PC-9 (cell line): ENCODE results near the gene GFRA1. TPM values are rescaled to one million over a fixed set of nuclear protein-coding genes. Genes with fewer than 3 reads are reported as not detected.

Source experiments
- BruUV-seq: library from RNA; stranded (reverse); fragments of 400-500 nt; replicated peaks from 2 replicates; lab custom pipeline; 2021; lab: Mats Ljungman, UMichigan
- CTCF ChIA-PET: fragments of 300-600 bp; sonication (Branson Sonifier 250); formaldehyde crosslinking; loops from one replicate; lab custom pipeline; 2022; ENCODE audit warnings: antibody characterized with exemption; lab: Charles Lee
- POLR2A ChIA-PET: fragments of 300-600 bp; sonication (Branson Sonifier 250); formaldehyde crosslinking; loops from one replicate; lab custom pipeline; 2022; ENCODE audit warnings: antibody characterized with exemption; ENCODE audit not compliant: unreplicated experiment; lab: Charles Lee
- DNase-seq, 2 experiments: peaks; one replicate each; pipeline versions ENCODE4 v3.0.0 to v3.0.0-alpha.2; 2015 to 2022; ENCODE audit warnings: mixed read lengths in 1 of 2
- H2AFZ ChIP-seq: fragments of 200-600 bp; sonication (generic); 2 replicates; pipeline ENCODE4 v1.8.1; 2017; ENCODE audit warnings: antibody characterized with exemption
- H3F3A ChIP-seq: fragments of 200-600 bp; sonication (generic); 2 replicates; pipeline ENCODE4 v1.8.1; 2017; ENCODE audit warnings: antibody characterized with exemption, mild to moderate bottlenecking, low read depth; ENCODE audit not compliant: insufficient read depth
- H3K27ac ChIP-seq: fragments of 200-600 bp; sonication (generic); 2 replicates; pipeline ENCODE4 v1.6.1; 2016; ENCODE audit warnings: mixed run types
- H3K27me3 ChIP-seq: fragments of 200-600 bp; sonication (generic); 2 replicates; pipeline ENCODE4 v1.6.1; 2016; ENCODE audit warnings: low read depth, mixed run types; ENCODE audit not compliant: insufficient read depth
- H3K36me3 ChIP-seq: fragments of 200-600 bp; sonication (generic); 2 replicates; pipeline ENCODE4 v1.6.1; 2016; ENCODE audit warnings: low read depth, mixed run types
- H3K4me1 ChIP-seq: fragments of 200-600 bp; sonication (generic); replicated peaks from 2 replicates; pipeline ENCODE4 v1.6.1; 2016; ENCODE audit warnings: mixed run types; ENCODE audit not compliant: insufficient read depth
- H3K4me2 ChIP-seq: fragments of 200-600 bp; sonication (generic); 2 replicates; pipeline ENCODE4 v1.6.1; 2017; ENCODE audit warnings: mixed run types
- H3K4me3 ChIP-seq: fragments of 200-600 bp; sonication (generic); 2 replicates; pipeline ENCODE4 v1.6.1; 2016; ENCODE audit warnings: mixed run types
- H3K79me2 ChIP-seq: fragments of 200-600 bp; sonication (generic); 2 replicates; pipeline ENCODE4 v1.6.1; 2017; ENCODE audit warnings: low read depth, mixed run types
- H3K9me2 ChIP-seq: fragments of 200-600 bp; sonication (generic); 2 replicates; pipeline ENCODE4 v1.8.1; 2017; ENCODE audit warnings: mild to moderate bottlenecking; ENCODE audit not compliant: insufficient read depth
- H3K9me3 ChIP-seq: fragments of 200-600 bp; sonication (generic); 2 replicates; pipeline ENCODE4 v1.8.1; 2016; ENCODE audit warnings: low read depth; ENCODE audit not compliant: insufficient read depth
- H4K20me1 ChIP-seq: fragments of 200-600 bp; sonication (generic); 2 replicates; pipeline ENCODE4 v1.8.1; 2017; ENCODE audit not compliant: insufficient read depth
- CTCF ChIP-seq: fragments of 200-600 bp; sonication (generic); conservative IDR thresholded peaks from 2 replicates; pipeline ENCODE4 v1.6.1; 2017; ENCODE audit warnings: mixed run types, antibody characterized with exemption, mild to moderate bottlenecking, moderate library complexity
- EZH2 ChIP-seq: fragments of 200-600 bp; sonication (generic); IDR thresholded peaks from 2 replicates; pipeline ENCODE4 v1.8.0; 2017; ENCODE audit warnings: antibody characterized with exemption, low read depth
- intact Hi-C: fragments of 100-400 bp; cut with micrococcal nuclease; formaldehyde crosslinking; loops from one replicate; pipeline ENCODE4 v1.10.0; 2022; ENCODE audit not compliant: unreplicated experiment
- total RNA-seq: library from RNA; stranded (reverse); gene quantifications from 2 replicates; pipeline ENCODE4 v1.2.3, GENCODE V29; 2021

Gene GFRA1
- total RNA-seq, 1 experiment from 2014 or later = 0.11 TPM

GRCh38 chr10:116029826-116030225, 243.2 kb downstream of the GFRA1 start:
- no peaks in the 10 kb centered on the region for H4K20me1 ChIP-seq
- no TSS peak for BruUV-seq
- no peak overlapping the region for H2AFZ ChIP-seq
- no peak overlapping the region for H3K4me3 ChIP-seq
- H3K4me2 ChIP-seq = no peak overlapping the region
- no peaks in the 10 kb centered on the region for H3K9me2 ChIP-seq
- no peaks in the 10 kb centered on the region for H3K9me3 ChIP-seq
- no peak for DNase-seq
- POLR2A ChIA-PET = no interaction called here
- H3F3A ChIP-seq = no peaks in the 10 kb centered on the region
- no peaks in the 10 kb centered on the region for H3K79me2 ChIP-seq
- H3K27me3 ChIP-seq = no peaks in the 10 kb centered on the region
- no peak overlapping the region for H3K27ac ChIP-seq
- H3K4me1 ChIP-seq = no peaks in the 10 kb centered on the region
- intact Hi-C loops = no loop called here
- TF ChIP-seq EZH2 (no peak), CTCF (no peak)
- H3K36me3 ChIP-seq = no peaks in the 10 kb centered on the region
- CTCF ChIA-PET = no interaction called here

DNA sequence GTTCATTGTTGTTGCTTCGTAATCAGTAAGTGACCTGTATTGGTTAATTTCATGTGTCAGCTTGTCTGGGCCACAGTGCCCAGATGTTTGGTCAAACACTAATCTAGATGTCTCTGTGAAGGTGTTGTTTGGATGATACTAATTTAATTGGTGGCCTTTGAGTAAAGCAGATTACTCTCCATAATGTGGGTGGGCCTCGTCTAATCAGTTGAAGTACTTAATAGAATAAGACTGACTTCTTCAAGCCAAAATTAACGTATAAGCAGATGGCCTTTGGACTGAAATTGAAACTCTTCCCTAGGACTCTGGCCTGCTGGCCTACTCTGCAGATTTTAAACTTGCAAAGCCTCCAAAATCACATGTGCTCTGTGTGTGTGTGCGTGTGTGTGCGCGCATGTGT, 245.7 kb downstream of the GFRA1 start:
- Histone ChIP-seq H3K4me1 (no peaks in the 10 kb centered on the region), H4K20me1 (no peaks in the 10 kb centered on the region), H3K9me3 (no peaks in the 10 kb centered on the region), H3K27ac (no peak overlapping the region), H3K4me3 (no peak overlapping the region), H3F3A (no peaks in the 10 kb centered on the region), H3K79me2 (no peaks in the 10 kb centered on the region), H3K27me3 (no peaks in the 10 kb centered on the region), H3K4me2 (no peak overlapping the region), H3K9me2 (no peaks in the 10 kb centered on the region), H3K36me3 (no peaks in the 10 kb centered on the region), H2AFZ (no peak overlapping the region)
- TF ChIP-seq CTCF = no peak
- no peak for TF ChIP-seq EZH2
- BruUV-seq = no TSS peak
- POLR2A ChIA-PET = no interaction called here
- CTCF ChIA-PET = no interaction called here
- no peak for DNase-seq
- intact Hi-C loops = no loop called here

DNA sequence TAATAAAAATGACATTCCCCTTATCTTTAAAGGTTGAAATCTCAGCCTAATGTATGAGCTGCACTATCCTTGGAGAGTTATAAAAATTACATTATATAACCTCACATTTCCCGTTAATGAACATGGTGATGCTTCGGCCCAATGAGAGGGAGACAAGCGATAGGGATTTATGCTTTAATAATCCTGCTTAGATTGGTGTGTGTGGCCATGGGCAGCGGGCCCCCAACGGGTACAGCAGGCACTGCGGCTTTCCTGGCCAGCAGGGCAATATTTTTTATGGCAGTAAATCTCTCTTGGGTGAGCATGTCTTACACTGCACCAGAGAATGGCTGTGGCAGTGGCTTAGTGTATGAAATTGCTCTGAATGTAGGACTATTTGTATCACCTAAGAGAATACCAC, 246.3 kb downstream of the GFRA1 start:
- no peak overlapping the region for H3K4me3 ChIP-seq
- H3K9me3 ChIP-seq = no peaks in the 10 kb centered on the region
- H2AFZ ChIP-seq = no peak overlapping the region
- no peaks in the 10 kb centered on the region for H3F3A ChIP-seq
- no TSS peak for BruUV-seq
- H3K27me3 ChIP-seq = no peaks in the 10 kb centered on the region
- DNase-seq = no peak
- H4K20me1 ChIP-seq = no peaks in the 10 kb centered on the region
- intact Hi-C loops = no loop called here
- ChIA-PET CTCF (no interaction called here), POLR2A (no interaction called here)
- no peaks in the 10 kb centered on the region for H3K36me3 ChIP-seq
- H3K4me1 ChIP-seq = no peaks in the 10 kb centered on the region
- TF ChIP-seq CTCF (no peak), EZH2 (no peak)
- H3K4me2 ChIP-seq = no peak overlapping the region
- H3K79me2 ChIP-seq = no peaks in the 10 kb centered on the region
- no peaks in the 10 kb centered on the region for H3K9me2 ChIP-seq
- no peak overlapping the region for H3K27ac ChIP-seq
